ENCODE measurements around the gene CSNK1G2. TPM values are rescaled to one million over a fixed set of nuclear protein-coding genes. Genes with fewer than 3 reads are reported as not detected.

CSNK1G2 gene
- total RNA-seq, 1 experiment from 2014 or later = 96.0 TPM

- no peak for DNase-seq (ENCODE audit: low read depth)
These were observed 3.3 kb downstream of the CSNK1G2 start for GRCh38 chr19:1944088-1944915.

GRCh38 chr19:1944916-1945561, 4.1 kb downstream of the CSNK1G2 start:
- DNase-seq (ENCODE audit: low read depth) = no peak

DNA sequence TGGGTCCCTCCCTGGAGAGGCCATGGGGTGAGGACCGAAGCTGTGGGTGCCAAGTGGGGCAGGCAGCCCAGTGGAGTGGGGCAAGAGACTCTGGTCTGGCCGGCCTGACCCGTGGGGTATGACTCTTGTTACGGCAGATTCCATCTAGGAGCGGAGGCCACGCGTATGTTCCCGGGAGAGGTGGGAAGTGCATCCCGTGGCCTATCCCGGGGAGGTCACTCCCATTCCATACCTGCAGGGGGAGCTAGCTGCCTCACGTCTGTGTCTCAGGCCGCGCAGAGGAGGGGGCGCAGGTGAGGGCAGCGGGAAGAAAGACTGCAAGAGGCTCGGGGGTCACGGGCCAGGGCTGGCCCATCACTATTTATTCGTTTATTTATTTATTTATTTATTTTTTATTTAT, 4.9 kb downstream of the CSNK1G2 start:
- no peak for DNase-seq (ENCODE audit: low read depth)

GRCh38 chr19:1947651-1948209, 6.8 kb downstream of the CSNK1G2 start:
- DNase-seq (ENCODE audit: low read depth) = no peak

DNA sequence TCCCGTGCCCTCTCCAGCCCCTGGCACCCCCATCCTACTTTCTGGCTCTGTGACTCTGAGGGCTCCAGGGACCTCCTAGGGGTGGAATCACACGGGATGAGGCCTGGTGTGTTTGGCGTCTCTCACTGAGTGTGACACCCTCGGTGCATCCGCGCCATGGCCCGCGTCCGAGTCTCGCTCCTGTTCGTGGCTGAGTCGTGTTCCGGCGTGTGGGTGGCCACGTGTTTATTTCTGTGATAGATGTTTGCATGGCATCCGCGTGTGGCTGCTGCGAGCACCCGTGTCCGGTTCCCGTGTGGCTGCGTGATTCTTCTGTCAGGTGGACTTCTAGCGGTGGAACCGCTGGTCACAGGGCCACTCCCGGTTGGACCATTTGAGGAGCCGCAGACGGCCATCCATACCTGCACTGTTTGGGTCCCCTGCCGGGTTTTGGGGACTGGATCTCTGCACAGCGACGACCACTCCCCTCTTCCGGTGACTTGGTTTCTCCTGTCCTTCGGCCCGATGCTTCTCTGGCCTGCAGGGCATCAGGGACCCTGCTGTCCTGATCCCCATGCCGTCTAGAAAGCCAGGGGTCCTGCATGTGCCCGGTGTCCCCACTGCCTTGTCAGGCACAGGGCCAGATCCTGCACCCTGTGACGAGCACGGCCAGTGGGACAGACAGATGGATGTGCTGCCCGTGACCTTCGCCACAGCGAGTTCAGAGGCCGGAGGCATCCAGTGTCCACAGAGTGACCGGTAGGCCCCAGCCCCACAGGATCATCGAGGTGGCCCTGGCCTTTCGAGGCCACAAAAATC, 8.5 kb downstream of the CSNK1G2 start:
- DNase-seq (ENCODE audit: low read depth) = no peak

DNA sequence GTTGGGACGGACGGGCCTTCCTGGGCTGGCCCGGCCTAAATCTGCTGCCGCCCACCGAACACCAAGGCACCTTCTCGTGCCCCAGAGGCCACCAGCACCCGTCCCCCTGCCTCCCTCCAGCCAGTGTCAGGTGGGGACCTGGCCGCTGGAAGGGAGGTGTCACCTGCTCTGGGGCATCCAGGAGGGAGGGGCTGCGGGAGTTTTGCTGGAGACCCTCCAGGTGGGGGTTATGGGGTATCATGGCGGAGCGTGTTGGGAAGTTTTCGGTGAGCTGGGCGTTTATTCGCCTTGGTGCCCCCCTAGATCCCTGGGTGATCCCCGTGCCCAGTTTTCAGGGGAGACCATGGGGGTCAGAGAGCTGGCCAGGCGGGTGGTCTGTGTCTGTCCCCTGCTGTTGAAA, 9.7 kb downstream of the CSNK1G2 start:
- DNase-seq (ENCODE audit: low read depth) = no peak

- DNase-seq (ENCODE audit: low read depth) = no peak
These were observed 11.7 kb downstream of the CSNK1G2 start for GRCh38 chr19:1952635-1953034.

DNA sequence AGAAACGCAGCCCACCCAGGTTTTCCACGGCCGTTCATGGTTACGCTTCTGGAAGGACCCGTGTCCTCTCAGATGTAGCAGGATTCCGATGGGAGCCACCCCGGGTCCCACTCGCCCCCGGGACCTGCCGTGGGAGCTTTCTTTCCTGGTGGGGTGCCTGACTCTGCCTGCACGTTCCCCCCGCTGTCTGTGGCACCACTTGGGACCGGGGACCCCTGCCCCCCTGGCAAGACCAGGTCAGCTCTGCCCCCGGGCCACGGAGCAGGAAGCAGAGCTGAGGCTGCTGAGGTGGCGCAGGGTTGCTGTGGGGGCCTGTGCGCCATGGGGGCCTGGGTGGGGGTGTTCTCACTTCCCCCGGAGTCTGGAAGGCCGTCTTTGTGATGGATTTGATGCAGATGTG, 12.1 kb downstream of the CSNK1G2 start:
- DNase-seq (ENCODE audit: low read depth) = no peak

GRCh38 chr19:1953441-1954094, 12.6 kb downstream of the CSNK1G2 start:
- DNase-seq (ENCODE audit: low read depth) = no peak

DNA sequence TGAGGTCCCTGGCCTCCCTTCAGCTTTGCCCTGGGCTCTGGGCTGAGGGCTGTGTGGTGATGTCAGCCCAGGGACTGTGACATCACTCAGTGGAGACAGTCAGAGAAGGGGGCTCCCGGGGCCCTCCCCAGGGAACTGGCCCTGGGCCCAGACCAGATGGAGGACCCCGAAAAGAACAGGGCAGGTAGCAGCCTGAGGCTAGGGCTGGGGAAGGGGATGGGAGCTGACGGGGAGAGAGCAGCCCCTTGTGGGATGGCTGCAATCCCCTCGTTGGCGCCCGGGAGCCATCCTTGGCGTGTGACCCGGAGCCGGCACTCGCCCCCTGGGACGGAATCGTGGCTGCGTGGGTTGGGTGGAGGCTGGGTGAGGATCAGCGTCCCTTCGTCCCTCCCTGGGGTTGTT, 13.6 kb downstream of the CSNK1G2 start:
- DNase-seq (ENCODE audit: low read depth) = no peak

DNA sequence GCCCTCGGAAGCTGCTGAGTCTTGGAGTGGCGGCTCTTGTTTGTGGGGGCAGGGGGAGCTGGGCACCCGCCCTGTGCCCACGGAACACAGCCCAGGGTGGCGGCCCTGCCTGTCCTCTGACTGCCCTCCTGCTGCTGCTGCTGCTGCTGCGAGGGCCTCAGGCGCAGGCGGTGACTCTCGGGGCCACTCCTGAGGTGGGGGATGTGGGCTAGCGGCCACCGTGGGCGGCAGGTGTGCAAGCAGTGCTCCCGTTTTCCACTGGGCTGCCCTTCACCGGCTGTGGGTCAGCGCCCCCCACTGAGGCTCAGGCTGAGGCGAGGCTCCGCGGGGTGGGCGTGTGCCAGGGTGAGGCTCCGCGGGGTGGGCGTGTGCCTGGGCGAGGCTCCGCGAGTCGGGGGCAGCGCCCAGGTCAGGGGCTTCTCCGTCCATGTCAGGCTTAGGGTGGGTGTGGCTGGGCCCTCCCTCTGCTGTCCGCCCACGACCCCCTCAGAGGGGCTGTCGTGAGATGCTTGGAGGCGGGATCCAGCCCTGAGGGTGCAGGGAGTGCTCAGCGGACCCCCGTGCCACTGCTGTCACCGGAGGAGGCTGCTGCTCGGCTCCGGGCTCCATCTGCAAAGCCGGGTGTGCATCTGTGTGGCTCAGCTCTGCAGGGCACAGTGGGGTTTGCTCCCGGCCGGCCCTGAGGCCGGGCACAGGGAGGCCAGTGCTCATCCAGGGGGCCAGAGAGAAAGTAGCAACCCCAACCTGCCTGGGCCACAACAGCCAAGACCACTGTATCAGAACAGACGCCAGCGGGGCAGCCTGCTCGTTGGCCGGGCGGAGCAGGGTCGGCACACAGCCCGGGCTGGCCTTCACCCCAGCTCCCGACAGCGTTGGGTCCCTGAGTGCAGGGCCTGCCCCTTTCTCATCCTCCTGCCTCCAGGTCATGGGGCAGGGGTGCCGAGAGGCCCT, 14.5 kb downstream of the CSNK1G2 start:
- no peak for DNase-seq (ENCODE audit: low read depth)

- no peak for DNase-seq (ENCODE audit: low read depth)
These were observed 15.1 kb downstream of the CSNK1G2 start for GRCh38 chr19:1956122-1956494.

DNA sequence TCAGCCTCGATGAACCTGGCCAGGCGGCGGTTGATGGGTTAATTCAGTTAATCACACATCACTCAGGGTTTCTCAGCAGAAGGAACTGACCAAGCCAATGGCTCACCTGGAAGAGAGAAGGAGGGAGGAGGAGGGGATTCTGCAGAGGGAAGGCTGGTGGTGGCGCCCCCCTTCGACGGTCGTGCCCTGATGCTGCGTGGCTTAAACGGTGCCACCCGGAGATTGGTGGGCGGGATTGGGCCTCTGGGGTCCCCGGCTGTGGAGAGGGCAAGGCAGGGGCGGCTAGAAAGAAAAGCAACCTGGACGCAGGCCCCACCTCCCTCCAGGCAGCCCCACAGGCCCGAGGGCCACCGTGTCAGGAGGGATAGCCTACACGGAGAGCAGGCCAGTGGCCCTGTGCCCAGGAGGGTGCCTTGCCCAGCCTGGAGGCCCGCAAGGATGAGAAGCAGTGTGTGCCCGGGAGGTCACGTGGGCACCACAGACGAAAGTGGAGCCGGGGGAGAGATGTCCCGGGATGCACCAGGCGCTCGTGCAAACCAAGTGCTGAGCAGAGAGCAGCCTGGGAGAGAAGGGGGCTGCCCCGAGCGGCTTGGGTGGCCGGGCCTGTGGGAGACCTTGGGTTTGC, 16.0 kb downstream of the CSNK1G2 start:
- DNase-seq (ENCODE audit: low read depth) = no peak

- no peak for DNase-seq (ENCODE audit: low read depth)
These were observed 16.7 kb downstream of the CSNK1G2 start for GRCh38 chr19:1957562-1958248.

DNA sequence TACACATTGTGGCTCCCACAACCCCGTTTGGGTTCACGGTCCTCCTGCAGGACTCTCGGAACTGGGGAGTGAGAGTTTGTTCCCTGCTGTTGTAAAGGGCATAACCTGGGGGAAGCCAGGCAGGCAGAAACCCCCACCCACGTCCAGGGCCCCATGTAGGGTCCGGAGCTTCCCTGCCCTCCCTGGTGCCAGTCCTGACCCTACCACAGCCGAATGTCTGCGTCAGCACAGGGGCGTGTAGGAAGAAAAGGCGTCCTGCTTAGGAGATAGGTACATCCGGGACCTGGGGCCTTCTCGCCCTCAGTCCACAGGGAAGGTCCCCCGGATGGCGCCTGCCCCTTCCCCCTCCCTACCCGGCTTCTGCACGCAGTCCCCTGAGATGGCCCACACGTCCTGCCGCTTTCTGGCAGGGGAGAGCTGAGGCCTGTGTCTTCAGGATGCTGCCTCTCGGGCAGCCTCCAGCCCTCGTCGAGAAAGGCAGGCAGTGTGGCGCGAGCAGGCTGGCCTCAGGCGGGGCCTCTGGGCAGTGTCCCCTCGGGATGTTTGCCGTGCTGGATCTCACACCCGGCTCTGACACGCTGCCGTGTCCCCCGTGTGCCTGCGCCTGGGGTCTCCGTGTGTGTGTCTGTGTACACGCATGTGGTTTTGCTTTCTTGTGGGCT, 19.1 kb downstream of the CSNK1G2 start:
- no peak for DNase-seq (ENCODE audit: low read depth)

GRCh38 chr19:1961000-1961883, 20.3 kb downstream of the CSNK1G2 start:
- no peak for DNase-seq (ENCODE audit: low read depth)

DNA sequence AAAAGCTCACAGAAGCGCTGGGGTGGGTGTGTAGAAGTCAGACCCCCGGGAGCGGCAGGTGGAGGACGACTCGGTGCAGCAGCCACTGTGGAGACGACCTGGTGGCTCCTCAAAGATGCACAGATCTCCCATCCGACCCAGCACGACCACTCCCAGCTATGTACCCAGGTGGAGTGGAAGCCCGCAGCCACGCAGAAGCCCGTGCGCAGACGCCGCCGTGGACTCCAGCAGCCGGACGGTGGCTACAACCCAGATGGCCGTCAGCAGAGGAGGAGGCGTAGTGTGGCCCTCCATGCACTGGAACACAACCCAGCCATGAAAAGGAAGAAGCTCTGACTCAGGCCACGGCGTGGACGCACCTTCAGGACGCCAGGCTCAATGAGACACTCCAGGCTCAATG, 21.7 kb downstream of the CSNK1G2 start:
- no peak for DNase-seq (ENCODE audit: low read depth)

Measured in LHCN-M2 (cell line).